Hepatocyte (in vitro differentiated cells): ENCODE measurements around the gene SPHK1. TPM values are rescaled to one million over a fixed set of nuclear protein-coding genes. Genes with fewer than 3 reads are reported as not detected.
"Not testable (repeated sequence)": the region's sequence is repeated elsewhere in the genome, so short reads cannot be mapped to it uniquely, and the experiment has no call there.

Experiments
- DNase-seq: peaks from one replicate; pipeline ENCODE4 v3.0.0-alpha.2; 2016; ENCODE audit warnings: low spot score
- H2AFZ ChIP-seq: fragments of 200-600 bp; sonication (generic); 2 replicates; pipeline ENCODE4 v1.6.0; 2016; ENCODE audit warnings: antibody characterized with exemption, mild to moderate bottlenecking
- H3K27ac ChIP-seq: fragments of 200-600 bp; sonication (generic); 2 replicates; pipeline ENCODE4 v1.5.1; 2016; ENCODE audit warnings: mild to moderate bottlenecking
- H3K27me3 ChIP-seq: fragments of 200-600 bp; sonication (generic); 2 replicates; pipeline ENCODE4 v1.6.1; 2016
- H3K36me3 ChIP-seq: fragments of 200-600 bp; sonication (generic); replicated peaks from 2 replicates; pipeline ENCODE4 v1.5.1; 2016; ENCODE audit warnings: low read depth; ENCODE audit not compliant: insufficient read depth
- H3K4me1 ChIP-seq: fragments of 200-600 bp; sonication (generic); 2 replicates; pipeline ENCODE4 v1.5.1; 2016; ENCODE audit warnings: mild to moderate bottlenecking, moderate library complexity; ENCODE audit not compliant: insufficient read depth
- H3K4me2 ChIP-seq: fragments of 200-600 bp; sonication (generic); 2 replicates; pipeline ENCODE4 v1.6.0; 2016
- H3K4me3 ChIP-seq: fragments of 200-600 bp; sonication (generic); 2 replicates; pipeline ENCODE4 v1.5.1; 2016; ENCODE audit warnings: mild to moderate bottlenecking
- H3K79me2 ChIP-seq: fragments of 200-600 bp; sonication (generic); 2 replicates; pipeline ENCODE4 v1.6.0; 2017; ENCODE audit warnings: mild to moderate bottlenecking
- H3K9me2 ChIP-seq: fragments of 200-600 bp; sonication (generic); replicated peaks from 2 replicates; pipeline ENCODE4 v1.6.0; 2017; ENCODE audit warnings: mild to moderate bottlenecking; ENCODE audit not compliant: insufficient read depth
- H3K9me3 ChIP-seq: fragments of 200-600 bp; sonication (generic); 2 replicates; pipeline ENCODE4 v1.5.1; 2016; ENCODE audit warnings: low read depth, mild to moderate bottlenecking
- H4K20me1 ChIP-seq: fragments of 200-600 bp; sonication (generic); 2 replicates; pipeline ENCODE4 v1.6.0; 2016; ENCODE audit warnings: mild to moderate bottlenecking; ENCODE audit not compliant: insufficient read depth, poor library complexity, severe bottlenecking
- CTCF ChIP-seq: fragments of 200-600 bp; sonication (generic); IDR thresholded peaks from 2 replicates; pipeline ENCODE4 v1.5.1; 2016; ENCODE audit warnings: antibody characterized with exemption, mild to moderate bottlenecking; ENCODE audit not compliant: poor library complexity
- EZH2 ChIP-seq: fragments of 200-600 bp; sonication (generic); IDR thresholded peaks from 2 replicates; pipeline ENCODE4 v1.6.1; 2016; ENCODE audit warnings: antibody characterized with exemption, mild to moderate bottlenecking, borderline replicate concordance
- EZH2phosphoT487 ChIP-seq: fragments of 200-600 bp; sonication (generic); IDR thresholded peaks from one replicate; pipeline ENCODE4 v1.6.1; 2018; ENCODE audit warnings: antibody characterized with exemption, mild to moderate bottlenecking, low read depth, moderate library complexity; ENCODE audit not compliant: unreplicated experiment, severe bottlenecking
- WGBS: methylation state at CpG from one replicate; pipeline ENCODE4 v1.1.6; 2016; ENCODE audit warnings: low lambda C conversion rate; ENCODE audit errors: missing lambda C conversion rate; 5-methylcytosine and 5-hydroxymethylcytosine counted together
- polyA plus RNA-seq: library from polyadenylated mRNA; unstranded; fragments of >200 nt; fragmentation: Nextera tagmentation; extraction: Ambion mirVana; gene quantifications from 2 replicates; pipeline ENCODE4 v1.2.1, GENCODE V29; 2016
- total RNA-seq: library from RNA; depleted of rRNA; stranded (reverse); fragments of >200 nt; gene quantifications from 2 replicates; pipeline ENCODE4 v1.2.3, GENCODE V29; 2014

The SPHK1 gene
- total and polyA plus RNA-seq, 2 experiments from 2014 or later = 5.2 to 15.2 TPM

GRCh38 chr17:76356803-76357456 lies 27.5 kb upstream of the SPHK1 start:
- no peak for DNase-seq
- H3K4me3 ChIP-seq = no peak overlapping the region

GRCh38 chr17:76357597-76358158 lies 26.7 kb upstream of the SPHK1 start:
- H2AFZ ChIP-seq = no peak overlapping the region
- WGBS = 88% methylated on average over 6 of the region's 6 CpGs

More at GRCh38 chr17:76356803-76357456, 27.5 kb upstream of the SPHK1 start:
- Histone ChIP-seq H3K79me2 (peaks cover 12% of the 10 kb centered on the region), H3K27me3 (no peaks in the 10 kb centered on the region), H4K20me1 (no peaks in the 10 kb centered on the region), H3K4me2 (no peak overlapping the region), H3K36me3 (no peaks in the 10 kb centered on the region), H3K4me1 (peaks cover 4% of the 10 kb centered on the region), H3K27ac (no peak overlapping the region), H3K9me2 (no peaks in the 10 kb centered on the region), H2AFZ (no peak overlapping the region), H3K9me3 (no peaks in the 10 kb centered on the region)
- TF ChIP-seq CTCF = no peak
- no peak for TF ChIP-seq EZH2
- TF ChIP-seq EZH2phosphoT487 = no peak
- WGBS = 90% methylated on average over 12 of the region's 12 CpGs

GRCh38 chr17:76359375-76359774 lies 25.0 kb upstream of the SPHK1 start:
- no peaks in the 10 kb centered on the region for H3K9me2 ChIP-seq

More at GRCh38 chr17:76357597-76358158, 26.7 kb upstream of the SPHK1 start:
- Histone ChIP-seq H3K4me1 (no peaks in the 10 kb centered on the region), H3K79me2 (peaks cover 6% of the 10 kb centered on the region), H4K20me1 (no peaks in the 10 kb centered on the region), H3K27me3 (no peaks in the 10 kb centered on the region), H3K4me3 (no peak overlapping the region), H3K9me3 (no peaks in the 10 kb centered on the region), H3K36me3 (no peaks in the 10 kb centered on the region), H3K9me2 (no peaks in the 10 kb centered on the region), H3K4me2 (no peak overlapping the region), H3K27ac (no peak overlapping the region)
- TF ChIP-seq EZH2phosphoT487 (no peak), CTCF (no peak), EZH2 (no peak)
- DNase-seq = no peak

GRCh38 chr17:76359776-76360175 lies 24.6 kb upstream of the SPHK1 start:
- H2AFZ ChIP-seq, H3K9me2 ChIP-seq, H3K4me1 ChIP-seq, H3K9me3 ChIP-seq, H3K79me2 ChIP-seq, H3K27ac ChIP-seq, H3K4me3 ChIP-seq, DNase-seq, H3K4me2 ChIP-seq, H4K20me1 ChIP-seq, H3K36me3 ChIP-seq, H3K27me3 ChIP-seq: not testable (repeated sequence)
- WGBS = 86% methylated on average over 6 of the region's 6 CpGs

More at GRCh38 chr17:76359375-76359774, 25.0 kb upstream of the SPHK1 start:
- Histone ChIP-seq H3K27me3 (no peaks in the 10 kb centered on the region), H3K4me2 (no peak overlapping the region), H3K4me1 (no peaks in the 10 kb centered on the region), H3K36me3 (no peaks in the 10 kb centered on the region), H3K9me3 (no peaks in the 10 kb centered on the region), H3K27ac (no peak overlapping the region), H2AFZ (no peak overlapping the region), H3K4me3 (no peak overlapping the region), H3K79me2 (no peaks in the 10 kb centered on the region), H4K20me1 (no peaks in the 10 kb centered on the region)
- 89% methylated on average over 6 of the region's 6 CpGs for WGBS
- DNase-seq = no peak
- TF ChIP-seq EZH2phosphoT487 = no peak
- no peak for TF ChIP-seq CTCF
- TF ChIP-seq EZH2 = no peak
